HUES48 (cell line): Measurements from ENCODE around the gene SH2B3.

Source experiments
- H3K27ac ChIP-seq: one replicate; pipeline ENCODE4 v1.7.0; 2013; ENCODE audit warnings: low read depth, low read length, inconsistent platforms
- H3K27me3 ChIP-seq: 2 replicates; pipeline ENCODE4 v1.6.1; 2013; ENCODE audit warnings: mild to moderate bottlenecking, low read length; ENCODE audit not compliant: control insufficient read depth, insufficient read depth
- H3K36me3 ChIP-seq: 2 replicates; pipeline ENCODE4 v1.6.1; 2013; ENCODE audit warnings: low read length; ENCODE audit not compliant: control insufficient read depth, insufficient read depth
- H3K4me1 ChIP-seq: 2 replicates; pipeline ENCODE4 v1.6.1; 2013; ENCODE audit warnings: mild to moderate bottlenecking, low read length; ENCODE audit not compliant: control insufficient read depth, insufficient read depth
- H3K4me3 ChIP-seq: 2 replicates; pipeline ENCODE4 v1.5.1; 2013; ENCODE audit warnings: mild to moderate bottlenecking, low read depth, low read length
- H3K9ac ChIP-seq: 2 replicates; pipeline ENCODE4 v1.6.1; 2013; ENCODE audit warnings: mild to moderate bottlenecking, low read depth, low read length, moderate library complexity
- H3K9me3 ChIP-seq: 2 replicates; pipeline ENCODE4 v1.6.1; 2013; ENCODE audit warnings: low read length; ENCODE audit not compliant: control insufficient read depth, insufficient read depth

Gene SH2B3

GRCh38 chr12:111411185-111411764 lies 5.6 kb downstream of the SH2B3 start:
- Histone ChIP-seq H3K4me1 (peaks cover 68% of the 10 kb centered on the region), H3K36me3 (no peaks in the 10 kb centered on the region), H3K9me3 (no peaks in the 10 kb centered on the region), H3K9ac (no peak overlapping the region), H3K27me3 (no peaks in the 10 kb centered on the region), H3K4me3 (peak overlapping the region; percentile 9; the same call in 1 of the 2 replicates), H3K27ac (peak overlapping the region; percentile 85)

DNA sequence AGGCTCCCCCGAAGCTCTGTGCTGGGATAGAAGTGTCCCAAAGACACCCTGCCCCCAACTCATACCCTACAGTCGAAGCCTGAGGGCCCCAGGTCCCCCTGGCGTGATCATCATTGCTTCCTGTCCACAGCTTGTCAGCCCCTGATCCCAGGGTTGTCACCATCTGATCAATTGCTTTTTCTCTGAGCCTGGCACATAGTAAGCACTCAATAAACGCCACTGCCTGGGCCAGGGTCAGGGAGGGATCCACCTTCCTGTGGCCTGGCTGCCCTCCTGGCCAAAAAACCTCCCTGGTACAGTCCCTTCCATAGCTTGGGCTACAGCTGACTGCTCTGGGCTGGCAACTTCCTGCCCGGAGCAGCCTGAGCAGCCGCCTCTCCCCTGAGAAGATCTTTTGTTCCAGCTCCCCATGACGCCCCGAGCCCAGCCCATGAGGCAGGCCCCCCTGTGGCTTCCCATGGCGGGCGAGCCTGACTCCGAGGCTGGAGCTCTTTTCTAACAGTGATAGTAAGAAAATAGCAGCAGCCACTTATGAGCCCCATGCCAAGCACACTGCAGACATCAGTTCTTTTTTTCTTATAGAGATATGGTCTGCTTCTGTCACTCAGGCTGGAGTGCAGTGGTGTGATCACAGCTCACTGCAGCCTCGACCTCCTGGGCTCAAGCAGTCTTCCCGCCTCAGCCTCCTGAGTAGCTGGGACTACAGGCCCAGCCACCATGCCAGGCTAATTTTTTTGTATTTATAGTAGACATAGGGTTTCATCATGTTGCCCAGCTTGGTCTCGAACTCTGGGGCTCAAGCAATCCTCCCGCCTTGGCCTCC lies 6.5 kb downstream of the SH2B3 start:
- no peak overlapping the region for H3K9ac ChIP-seq
- H3K36me3 ChIP-seq: 0 out of 2 replicates have a peak, but pooled peaks cover 3% of the 10 kb centered on the region
- H3K9me3 ChIP-seq: no peaks in the 10 kb centered on the region
- H3K27ac ChIP-seq: peak overlapping the region; percentile 85
- H3K4me1 ChIP-seq: peaks cover 63% of the 10 kb centered on the region
- H3K27me3 ChIP-seq: no peaks in the 10 kb centered on the region
- H3K4me3 ChIP-seq: peak overlapping the region; percentile 9; the same call in 1 of the 2 replicates

DNA sequence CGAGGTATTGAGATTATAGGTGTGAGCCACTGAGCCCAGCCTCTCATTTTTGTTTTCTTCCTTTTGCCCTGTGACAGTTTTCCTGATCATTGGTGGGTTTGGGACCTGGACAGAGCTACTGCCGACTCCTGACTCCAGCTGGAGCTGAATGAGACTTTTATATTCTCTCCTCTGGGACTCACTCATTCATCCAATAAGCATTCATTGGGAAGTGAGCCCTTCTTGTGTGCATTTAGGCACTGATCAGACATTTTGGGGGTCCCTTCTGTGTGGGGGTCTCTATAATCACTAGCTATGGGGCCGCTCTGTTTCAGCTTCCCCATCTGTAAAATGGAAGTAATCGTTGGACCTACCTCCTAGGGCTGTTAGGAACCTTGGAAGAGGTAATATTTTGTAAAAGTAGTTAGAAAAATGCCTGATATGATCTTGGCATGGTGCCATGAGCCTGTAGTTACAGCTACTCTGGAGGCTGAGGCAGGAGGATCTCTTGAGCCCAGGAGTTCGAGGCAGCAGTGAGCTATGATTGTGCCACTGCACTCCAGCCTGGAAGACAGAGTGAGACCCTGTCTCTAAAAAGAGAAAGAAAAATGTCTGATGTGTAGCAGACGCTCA lies 7.2 kb downstream of the SH2B3 start:
- Histone ChIP-seq H3K4me3 (no peak overlapping the region), H3K36me3 (0 out of 2 replicates have a peak, but pooled peaks cover 3% of the 10 kb centered on the region), H3K9ac (no peak overlapping the region), H3K9me3 (no peaks in the 10 kb centered on the region), H3K27me3 (no peaks in the 10 kb centered on the region), H3K4me1 (peaks cover 56% of the 10 kb centered on the region), H3K27ac (peak overlapping the region; percentile 85)

- H3K27me3 ChIP-seq: no peaks in the 10 kb centered on the region
- 0 out of 2 replicates have a peak, but pooled peaks cover 3% of the 10 kb centered on the region for H3K36me3 ChIP-seq
- peak overlapping the region; percentile 85 for H3K27ac ChIP-seq
- H3K4me1 ChIP-seq: peaks cover 53% of the 10 kb centered on the region
- H3K9me3 ChIP-seq: no peaks in the 10 kb centered on the region
- H3K4me3 ChIP-seq: no peak overlapping the region
- no peak overlapping the region for H3K9ac ChIP-seq
These were observed 7.8 kb downstream of the SH2B3 start for GRCh38 chr12:111413442-111414086.

DNA sequence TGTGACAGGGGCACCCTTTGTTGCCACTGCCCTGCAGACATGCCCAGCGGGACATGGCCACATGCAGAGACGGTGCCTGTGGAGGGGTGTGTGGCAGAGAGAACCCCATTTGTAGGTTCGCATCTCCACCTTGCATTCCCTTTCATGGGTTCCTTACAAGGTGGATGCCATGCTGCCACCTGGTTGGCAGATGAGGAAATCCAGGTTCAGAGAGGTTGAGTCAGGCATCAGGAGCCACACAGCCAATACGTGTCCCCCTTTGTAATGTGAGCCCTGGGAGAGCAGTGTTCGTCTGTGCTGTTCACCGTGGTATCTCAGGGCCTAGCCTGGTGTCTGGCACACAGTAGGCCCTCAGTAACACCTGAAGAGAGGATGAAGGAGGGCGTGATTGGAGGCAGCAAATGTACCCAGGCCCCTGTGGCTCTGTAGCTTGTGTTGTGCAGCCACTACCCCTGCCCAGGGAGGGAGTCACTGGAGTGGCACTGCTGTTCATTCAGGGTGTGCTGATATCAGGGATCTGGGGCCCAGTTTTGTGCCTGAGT lies 9.1 kb downstream of the SH2B3 start:
- no peaks in the 10 kb centered on the region for H3K9me3 ChIP-seq
- H3K4me3 ChIP-seq: no peak overlapping the region
- peaks cover 13% of the 10 kb centered on the region for H3K36me3 ChIP-seq
- no peak overlapping the region for H3K27ac ChIP-seq
- H3K4me1 ChIP-seq: peaks cover 46% of the 10 kb centered on the region
- H3K9ac ChIP-seq: no peak overlapping the region
- H3K27me3 ChIP-seq: no peaks in the 10 kb centered on the region

- Histone ChIP-seq H3K4me3 (no peak overlapping the region), H3K36me3 (peaks cover 24% of the 10 kb centered on the region), H3K27me3 (no peaks in the 10 kb centered on the region), H3K9me3 (no peaks in the 10 kb centered on the region), H3K27ac (no peak overlapping the region), H3K9ac (no peak overlapping the region), H3K4me1 (peaks cover 29% of the 10 kb centered on the region)
These were observed 11.6 kb downstream of the SH2B3 start for GRCh38 chr12:111417290-111417689.

DNA sequence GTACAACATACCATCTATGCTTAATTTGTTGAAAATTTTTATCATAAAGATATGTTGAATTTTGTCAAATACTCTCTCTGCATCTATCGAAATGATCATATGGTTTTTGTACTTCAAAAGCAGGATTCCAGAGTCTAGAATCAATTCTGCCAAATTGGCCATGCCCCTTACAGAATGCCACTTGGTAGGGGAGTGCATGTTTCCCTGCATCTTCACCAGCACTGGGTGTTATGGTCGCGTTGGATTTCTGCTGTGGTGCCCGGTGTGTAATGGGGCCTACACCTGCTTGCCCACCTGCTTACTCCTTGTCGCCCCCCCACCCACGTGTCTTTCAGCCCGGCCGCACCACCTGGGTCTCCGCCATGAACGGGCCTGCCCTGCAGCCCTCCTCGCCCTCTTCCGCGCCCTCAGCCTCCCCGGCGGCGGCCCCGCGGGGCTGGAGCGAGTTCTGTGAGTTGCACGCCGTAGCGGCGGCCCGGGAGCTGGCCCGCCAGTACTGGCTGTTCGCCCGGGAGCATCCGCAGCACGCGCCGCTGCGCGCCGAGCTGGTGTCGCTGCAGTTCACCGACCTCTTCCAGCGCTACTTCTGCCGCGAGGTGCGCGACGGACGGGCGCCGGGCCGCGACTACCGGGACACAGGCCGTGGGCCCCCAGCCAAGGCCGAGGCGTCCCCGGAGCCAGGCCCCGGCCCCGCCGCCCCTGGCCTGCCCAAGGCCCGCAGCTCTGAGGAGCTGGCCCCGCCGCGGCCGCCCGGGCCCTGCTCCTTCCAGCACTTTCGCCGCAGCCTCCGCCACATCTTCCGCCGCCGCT lies 12.3 kb downstream of the SH2B3 start:
- Histone ChIP-seq H3K4me1 (peaks cover 22% of the 10 kb centered on the region), H3K27ac (no peak overlapping the region), H3K4me3 (no peak overlapping the region), H3K27me3 (no peaks in the 10 kb centered on the region), H3K36me3 (peaks cover 24% of the 10 kb centered on the region), H3K9ac (no peak overlapping the region), H3K9me3 (no peaks in the 10 kb centered on the region)

- peaks cover 24% of the 10 kb centered on the region for H3K36me3 ChIP-seq
- H3K4me3 ChIP-seq: no peak overlapping the region
- no peak overlapping the region for H3K27ac ChIP-seq
- peaks cover 16% of the 10 kb centered on the region for H3K4me1 ChIP-seq
- no peaks in the 10 kb centered on the region for H3K9me3 ChIP-seq
- no peak overlapping the region for H3K9ac ChIP-seq
- no peaks in the 10 kb centered on the region for H3K27me3 ChIP-seq
These were observed 12.8 kb downstream of the SH2B3 start for GRCh38 chr12:111418594-111418880.

- no peak overlapping the region for H3K9ac ChIP-seq
- peaks cover 24% of the 10 kb centered on the region for H3K36me3 ChIP-seq
- no peak overlapping the region for H3K4me3 ChIP-seq
- no peak overlapping the region for H3K27ac ChIP-seq
- peaks cover 15% of the 10 kb centered on the region for H3K4me1 ChIP-seq
- no peaks in the 10 kb centered on the region for H3K27me3 ChIP-seq
- no peaks in the 10 kb centered on the region for H3K9me3 ChIP-seq
These were observed 14.1 kb downstream of the SH2B3 start for GRCh38 chr12:111419784-111420183.

GRCh38 chr12:111420494-111420893 lies 14.8 kb downstream of the SH2B3 start:
- Histone ChIP-seq H3K4me1 (peaks cover 15% of the 10 kb centered on the region), H3K4me3 (no peak overlapping the region), H3K9ac (no peak overlapping the region), H3K9me3 (no peaks in the 10 kb centered on the region), H3K27me3 (no peaks in the 10 kb centered on the region), H3K36me3 (peaks cover 24% of the 10 kb centered on the region), H3K27ac (no peak overlapping the region)
